ENCODE data around the gene KRTCAP3. TPM values are rescaled to one million over a fixed set of nuclear protein-coding genes. Genes with fewer than 3 reads are reported as not detected.

Gene KRTCAP3
- total and polyA plus RNA-seq, 2 of the 4 experiments (the other 2 are of a cell fraction) = 1.5 TPM; not detected in 1

DNA sequence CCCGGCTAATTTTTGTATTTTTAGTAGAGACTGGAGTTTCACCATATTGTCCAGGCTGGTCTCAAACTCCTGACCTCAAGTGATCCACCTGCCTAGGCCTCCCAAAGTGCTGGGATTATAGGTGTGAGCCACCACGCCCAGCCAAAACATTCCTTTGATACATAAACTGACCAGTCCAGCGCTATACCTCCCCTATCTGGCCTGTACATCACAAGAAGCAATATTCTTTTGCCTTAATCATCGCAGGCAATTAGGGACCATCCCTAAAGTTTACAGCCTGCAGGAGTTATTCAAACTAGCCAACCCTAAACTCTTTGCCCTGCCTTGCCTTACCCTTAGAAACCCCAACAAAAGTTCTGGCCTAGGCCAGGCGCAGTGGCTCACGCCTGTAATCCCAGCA lies 26.0 kb upstream of the KRTCAP3 start:
- Histone ChIP-seq H3K4me3 (ENCODE audit: insufficient read depth, low read depth, low read length) (no peak overlapping the region), H2BK15ac (ENCODE audit: low read depth, low read length) (no peak overlapping the region), H3K9ac (ENCODE audit: low read depth, low read length) (no peak overlapping the region), H3K23ac (ENCODE audit: low read depth, low read length) (no peak overlapping the region), H3K9me3 (ENCODE audit: control insufficient read depth, insufficient read depth, low read length) (no peaks in the 10 kb centered on the region), H4K5ac (ENCODE audit: low read depth, low read length) (no peak overlapping the region), H4K8ac (ENCODE audit: low read depth in 2 of 2, low read length in 2 of 2) (no peak overlapping the region), H3K4me2 (ENCODE audit: low read depth, low read length) (no peak overlapping the region), H3K14ac (replicated peaks; ENCODE audit: low read depth, low read length) (no peak overlapping the region), H2BK20ac (ENCODE audit: low read depth, low read length) (no peak overlapping the region), H2BK120ac (ENCODE audit: low read depth, low read length) (no peak overlapping the region), H3K36me3 (ENCODE audit: control insufficient read depth, insufficient read depth, low read length) (no peaks in the 10 kb centered on the region), H3K56ac (ENCODE audit: extremely low read depth, insufficient read depth, low read length) (no peak overlapping the region), H4K91ac (ENCODE audit: insufficient read depth, low read depth, low read length) (no peak overlapping the region), H3K4me1 (ENCODE audit: control insufficient read depth, insufficient read depth, low read length) (no peaks in the 10 kb centered on the region), H3K79me1 (ENCODE audit: low read depth in 1 of 2, low read length in 2 of 2) (no peaks in the 10 kb centered on the region), H3K9me1 (ENCODE audit: insufficient read depth, low read length) (no peaks in the 10 kb centered on the region), H2AK5ac (ENCODE audit: low read depth, low read length) (no peak overlapping the region), H2AFZ (replicated peaks; ENCODE audit: low read length, poor library complexity) (no peak overlapping the region), H4K20me1 (ENCODE audit: insufficient read depth, low read length) (no peaks in the 10 kb centered on the region), H3K4ac (ENCODE audit: low read depth, low read length) (no peak overlapping the region), H3K18ac (ENCODE audit: low read depth, low read length) (no peak overlapping the region), H3K27me3 (ENCODE audit: control insufficient read depth, insufficient read depth, low read length) (no peaks in the 10 kb centered on the region), H2BK5ac (ENCODE audit: low read depth, low read length, poor library complexity, severe bottlenecking) (no peak overlapping the region), H2AK9ac (replicated peaks; ENCODE audit: low read depth, low read length, poor library complexity) (no peak overlapping the region), H3K27ac (ENCODE audit: insufficient read depth, low read length) (no peak overlapping the region)
- intact Hi-C loops (cut with micrococcal nuclease) = no loop called here
- dilution Hi-C loops (cut with HindIII; ENCODE audit: low sequenced_read_pairs, unreplicated experiment) = no loop called here
- no TSS peak for BruUV-seq (replicated peaks)
- DNase-seq (no peak), ATAC-seq (ENCODE audit: low read depth) (no peak)
- TF ChIP-seq MAZ (IDR thresholded peaks at IDR 0.05; ENCODE audit: borderline replicate concordance, low read depth, low read length) (no peak), RFX5 (IDR thresholded peaks at IDR 0.05; ENCODE audit: low read depth, low read length) (no peak), NFE2L2 (IDR thresholded peaks at IDR 0.05; ENCODE audit: low read depth, low read length) (no peak), CEBPB (IDR thresholded peaks at IDR 0.05; ENCODE audit: low read depth, low read length) (no peak), SMC3 (IDR thresholded peaks at IDR 0.05; ENCODE audit: low read depth, low read length) (no peak), CHD1 (IDR thresholded peaks at IDR 0.05; ENCODE audit: low read depth, low read length) (no peak), BHLHE40 (IDR thresholded peaks at IDR 0.05; ENCODE audit: low read depth, low read length) (no peak), POLR2A (IDR thresholded peaks at IDR 0.05; ENCODE audit: low read depth, low read length) (no peak), RCOR1 (IDR thresholded peaks at IDR 0.05; ENCODE audit: insufficient replicate concordance, low read length) (no peak), RAD21 (IDR thresholded peaks at IDR 0.05; ENCODE audit: low read length) (no peak), MXI1 (IDR thresholded peaks at IDR 0.05; ENCODE audit: borderline replicate concordance, low read depth, low read length) (no peak), FOS (IDR thresholded peaks at IDR 0.05; ENCODE audit: low read depth, low read length) (no peak)
- TF ChIP-seq, protein P1, sequence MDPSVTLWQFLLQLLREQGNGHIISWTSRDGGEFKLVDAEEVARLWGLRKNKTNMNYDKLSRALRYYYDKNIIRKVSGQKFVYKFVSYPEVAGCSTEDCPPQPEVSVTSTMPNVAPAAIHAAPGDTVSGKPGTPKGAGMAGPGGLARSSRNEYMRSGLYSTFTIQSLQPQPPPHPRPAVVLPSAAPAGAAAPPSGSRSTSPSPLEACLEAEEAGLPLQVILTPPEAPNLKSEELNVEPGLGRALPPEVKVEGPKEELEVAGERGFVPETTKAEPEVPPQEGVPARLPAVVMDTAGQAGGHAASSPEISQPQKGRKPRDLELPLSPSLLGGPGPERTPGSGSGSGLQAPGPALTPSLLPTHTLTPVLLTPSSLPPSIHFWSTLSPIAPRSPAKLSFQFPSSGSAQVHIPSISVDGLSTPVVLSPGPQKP (IDR thresholded peaks at IDR 0.05; ENCODE audit: borderline replicate concordance, low read depth, low read length) = no peak
- TF ChIP-seq, protein P2, sequence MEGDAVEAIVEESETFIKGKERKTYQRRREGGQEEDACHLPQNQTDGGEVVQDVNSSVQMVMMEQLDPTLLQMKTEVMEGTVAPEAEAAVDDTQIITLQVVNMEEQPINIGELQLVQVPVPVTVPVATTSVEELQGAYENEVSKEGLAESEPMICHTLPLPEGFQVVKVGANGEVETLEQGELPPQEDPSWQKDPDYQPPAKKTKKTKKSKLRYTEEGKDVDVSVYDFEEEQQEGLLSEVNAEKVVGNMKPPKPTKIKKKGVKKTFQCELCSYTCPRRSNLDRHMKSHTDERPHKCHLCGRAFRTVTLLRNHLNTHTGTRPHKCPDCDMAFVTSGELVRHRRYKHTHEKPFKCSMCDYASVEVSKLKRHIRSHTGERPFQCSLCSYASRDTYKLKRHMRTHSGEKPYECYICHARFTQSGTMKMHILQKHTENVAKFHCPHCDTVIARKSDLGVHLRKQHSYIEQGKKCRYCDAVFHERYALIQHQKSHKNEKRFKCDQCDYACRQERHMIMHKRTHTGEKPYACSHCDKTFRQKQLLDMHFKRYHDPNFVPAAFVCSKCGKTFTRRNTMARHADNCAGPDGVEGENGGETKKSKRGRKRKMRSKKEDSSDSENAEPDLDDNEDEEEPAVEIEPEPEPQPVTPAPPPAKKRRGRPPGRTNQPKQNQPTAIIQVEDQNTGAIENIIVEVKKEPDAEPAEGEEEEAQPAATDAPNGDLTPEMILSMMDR (conservative IDR thresholded peaks at IDR 0.05; ENCODE audit: low read depth, low read length) = no peak
- TF ChIP-seq, protein P3, sequence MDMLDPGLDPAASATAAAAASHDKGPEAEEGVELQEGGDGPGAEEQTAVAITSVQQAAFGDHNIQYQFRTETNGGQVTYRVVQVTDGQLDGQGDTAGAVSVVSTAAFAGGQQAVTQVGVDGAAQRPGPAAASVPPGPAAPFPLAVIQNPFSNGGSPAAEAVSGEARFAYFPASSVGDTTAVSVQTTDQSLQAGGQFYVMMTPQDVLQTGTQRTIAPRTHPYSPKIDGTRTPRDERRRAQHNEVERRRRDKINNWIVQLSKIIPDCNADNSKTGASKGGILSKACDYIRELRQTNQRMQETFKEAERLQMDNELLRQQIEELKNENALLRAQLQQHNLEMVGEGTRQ (IDR thresholded peaks at IDR 0.05; ENCODE audit: low read depth, low read length) = no peak
- WGBS, 2 experiments (ENCODE audit: extremely low coverage in 2 of 2, insufficient read length in 1 of 2) = 90% methylated on average over 4 of the region's 6 CpGs; no CpG with 5 or more reads in 1 of the 2 experiments
- CTCF ChIA-PET = no interaction called here
- POLR2A ChIA-PET (ENCODE audit: unreplicated experiment) = no interaction called here
- in situ Hi-C loops (cut with MboI; ENCODE audit: low sequenced_read_pairs) = no loop called here

Measured in IMR-90 (cell line).